Activated B cell treated with CpG ODN at 0.5 μM for 24 hours (primary cell): ENCODE results near the gene DAP. TPM values are rescaled to one million over a fixed set of nuclear protein-coding genes. Genes with fewer than 3 reads are reported as not detected.
A peak's percentile ranks its signal among the peaks of the same experiment; 100 is the strongest.

Experiments
- ATAC-seq: fragments of 200-7000 bp; cut with Tn5 transposase; one replicate; pipeline ENCODE4 v1.10.0; 2021; ENCODE audit warnings: low read depth, mild to moderate bottlenecking, moderate library complexity
- CTCF ChIA-PET: fragments of 350-600 bp; sonication (Branson Sonifier 250); formaldehyde crosslinking; loops from one replicate; lab custom pipeline; 2021; ENCODE audit warnings: antibody characterized with exemption; lab: Charles Lee
- POLR2A ChIA-PET: fragments of 350-600 bp; sonication (Branson Sonifier 250); formaldehyde crosslinking; loops from one replicate; lab custom pipeline; 2021; ENCODE audit warnings: antibody characterized with exemption; lab: Charles Lee
- DNase-seq: peaks from one replicate; pipeline ENCODE4 v3.0.0; 2022
- H3K27ac Mint-ChIP-seq: one replicate; pipeline ENCODE4 v1.8.0; 2020; ENCODE audit warnings: mixed read lengths
- H3K27me3 Mint-ChIP-seq: one replicate; pipeline ENCODE4 v1.8.0; 2021; ENCODE audit warnings: mixed read lengths
- H3K36me3 Mint-ChIP-seq: one replicate; pipeline ENCODE4 v1.8.0; 2021; ENCODE audit warnings: low read depth, mixed read lengths
- H3K4me1 Mint-ChIP-seq: one replicate; pipeline ENCODE4 v1.8.0; 2021; ENCODE audit warnings: mixed read lengths
- H3K4me3 Mint-ChIP-seq: one replicate; pipeline ENCODE4 v1.8.0; 2020; ENCODE audit warnings: mild to moderate bottlenecking, mixed read lengths
- H3K9me3 Mint-ChIP-seq: one replicate; pipeline ENCODE4 v1.8.0; 2020; ENCODE audit warnings: mixed read lengths
- intact Hi-C: fragments of 100-400 bp; cut with micrococcal nuclease; formaldehyde crosslinking; loops from one replicate; pipeline ENCODE4 v1.15.1; 2024
- total RNA-seq: library from RNA; stranded (reverse); gene quantifications from 2 replicates; pipeline ENCODE4 v1.2.3, GENCODE V29; 2022
- TF ChIP-seq, protein P1 (sequence below): fragments of 200-600 bp; IDR thresholded peaks from one replicate; pipeline ENCODE4 v1.8.0; 2022; ENCODE audit warnings: antibody characterized with exemption, mild to moderate bottlenecking

DAP gene
- total RNA-seq, 1 donor from 2014 or later: 51.3 TPM

DNA sequence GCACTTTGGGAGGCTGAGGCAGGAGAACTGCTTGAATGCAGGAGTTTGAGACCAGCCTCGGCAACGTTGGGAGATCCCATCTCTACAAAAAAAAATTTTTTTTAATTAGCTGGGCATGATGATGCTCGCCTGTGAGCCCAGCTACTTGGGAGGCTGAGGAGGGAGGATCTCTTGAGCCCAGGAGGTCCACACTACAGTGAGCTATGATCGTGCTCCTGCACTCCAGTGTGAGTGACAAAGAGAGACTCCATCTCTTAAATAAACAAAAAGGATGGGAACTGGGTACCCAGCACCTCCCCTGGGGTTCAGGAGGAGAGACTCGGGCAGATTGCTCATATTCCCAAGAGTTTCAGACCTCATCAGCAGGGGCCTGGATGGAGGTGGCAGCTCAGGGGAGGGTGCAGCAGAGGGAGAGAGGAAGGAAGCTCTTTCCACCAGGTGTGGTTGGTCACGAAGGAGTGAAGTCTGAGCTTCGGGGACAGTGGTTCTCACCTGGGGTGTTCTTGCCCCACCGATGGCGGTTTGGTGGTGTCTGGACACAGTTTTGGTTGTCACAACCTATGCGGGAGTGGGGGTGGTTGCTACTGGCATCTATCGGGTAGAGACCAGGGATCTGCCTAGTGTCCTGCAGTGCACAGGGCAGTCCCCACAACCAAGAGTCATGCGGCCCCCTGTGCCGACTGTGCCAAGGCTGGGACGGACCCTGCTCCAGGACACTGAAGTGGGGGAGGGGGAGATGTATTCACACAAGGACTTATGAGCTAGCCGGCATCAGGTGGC, 124.5 kb downstream of the DAP start:
- H3K27ac Mint-ChIP-seq: peak overlapping the region; percentile 99
- H3K27me3 Mint-ChIP-seq: no peaks in the 10 kb centered on the region
- TF ChIP-seq, protein P1, sequence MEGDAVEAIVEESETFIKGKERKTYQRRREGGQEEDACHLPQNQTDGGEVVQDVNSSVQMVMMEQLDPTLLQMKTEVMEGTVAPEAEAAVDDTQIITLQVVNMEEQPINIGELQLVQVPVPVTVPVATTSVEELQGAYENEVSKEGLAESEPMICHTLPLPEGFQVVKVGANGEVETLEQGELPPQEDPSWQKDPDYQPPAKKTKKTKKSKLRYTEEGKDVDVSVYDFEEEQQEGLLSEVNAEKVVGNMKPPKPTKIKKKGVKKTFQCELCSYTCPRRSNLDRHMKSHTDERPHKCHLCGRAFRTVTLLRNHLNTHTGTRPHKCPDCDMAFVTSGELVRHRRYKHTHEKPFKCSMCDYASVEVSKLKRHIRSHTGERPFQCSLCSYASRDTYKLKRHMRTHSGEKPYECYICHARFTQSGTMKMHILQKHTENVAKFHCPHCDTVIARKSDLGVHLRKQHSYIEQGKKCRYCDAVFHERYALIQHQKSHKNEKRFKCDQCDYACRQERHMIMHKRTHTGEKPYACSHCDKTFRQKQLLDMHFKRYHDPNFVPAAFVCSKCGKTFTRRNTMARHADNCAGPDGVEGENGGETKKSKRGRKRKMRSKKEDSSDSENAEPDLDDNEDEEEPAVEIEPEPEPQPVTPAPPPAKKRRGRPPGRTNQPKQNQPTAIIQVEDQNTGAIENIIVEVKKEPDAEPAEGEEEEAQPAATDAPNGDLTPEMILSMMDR: no peak
- DNase-seq (peak; percentile 15), ATAC-seq (no peak)
- peak overlapping the region; percentile 82 for H3K4me3 Mint-ChIP-seq
- ChIA-PET CTCF (no interaction called here), POLR2A (interaction anchor here (0.7 to 6.4 kb wide), 10 partner anchors 9 to 387 kb away, joined by 3 to 158 read pairs (median 11); partner anchors contain the start of genes ANKRD33B, ATPSCKMT, CCT5 and MARCHF6)
- H3K9me3 Mint-ChIP-seq: peaks cover 9% of the 10 kb centered on the region
- intact Hi-C loops: loop anchor here (10.0 kb wide), 1 partner anchor 98 kb away; no protein-coding TSS in a partner anchor
- H3K4me1 Mint-ChIP-seq: peaks cover 78% of the 10 kb centered on the region
- H3K36me3 Mint-ChIP-seq: peaks cover 48% of the 10 kb centered on the region

DNA sequence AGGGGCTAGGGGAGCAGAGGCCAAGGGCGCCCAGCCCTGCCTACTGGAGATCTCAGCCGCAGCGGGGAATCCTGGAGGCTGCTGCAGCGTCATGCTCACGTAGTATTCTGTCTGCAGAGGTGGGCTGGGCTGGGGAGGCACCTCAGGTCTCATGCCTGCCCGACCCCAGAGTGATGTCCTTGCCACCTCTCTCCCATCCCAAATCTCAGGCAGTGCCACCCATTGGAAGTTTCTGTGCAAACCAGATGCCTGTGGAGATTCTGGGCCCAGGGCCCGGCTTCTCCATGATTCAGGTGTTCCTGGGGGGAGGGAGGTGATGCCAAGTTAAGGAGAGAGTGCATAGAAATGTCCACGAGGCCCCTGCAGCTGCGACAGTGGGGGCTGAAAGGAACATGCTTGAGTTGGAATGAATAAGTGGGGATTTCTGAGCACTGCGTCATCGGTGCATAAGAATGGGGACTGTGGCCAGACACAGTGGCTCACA, 125.1 kb downstream of the DAP start:
- Mint-ChIP-seq H3K36me3 (peaks cover 47% of the 10 kb centered on the region), H3K4me3 (peak overlapping the region; percentile 82), H3K27me3 (no peaks in the 10 kb centered on the region), H3K4me1 (peaks cover 81% of the 10 kb centered on the region), H3K9me3 (peaks cover 9% of the 10 kb centered on the region), H3K27ac (peak overlapping the region; percentile 99)
- intact Hi-C loops: loop anchor here (1.0 to 10.0 kb wide), 5 partner anchors 23 to 125 kb away; partner anchors contain the start of gene DAP
- TF ChIP-seq, protein P1: no peak
- peak; percentile 21 for DNase-seq
- no peak for ATAC-seq
- ChIA-PET POLR2A (interaction anchor here (0.7 to 6.4 kb wide), 16 partner anchors 8 to 386 kb away, joined by 3 to 158 read pairs (median 4); partner anchors contain the start of genes ANKRD33B, ATPSCKMT, CCT5 and DAP), CTCF (interaction anchor here (0.6 to 0.8 kb wide), 2 partner anchors 9 to 182 kb away, joined by 4 to 5 read pairs; no protein-coding TSS in a partner anchor)

DNA sequence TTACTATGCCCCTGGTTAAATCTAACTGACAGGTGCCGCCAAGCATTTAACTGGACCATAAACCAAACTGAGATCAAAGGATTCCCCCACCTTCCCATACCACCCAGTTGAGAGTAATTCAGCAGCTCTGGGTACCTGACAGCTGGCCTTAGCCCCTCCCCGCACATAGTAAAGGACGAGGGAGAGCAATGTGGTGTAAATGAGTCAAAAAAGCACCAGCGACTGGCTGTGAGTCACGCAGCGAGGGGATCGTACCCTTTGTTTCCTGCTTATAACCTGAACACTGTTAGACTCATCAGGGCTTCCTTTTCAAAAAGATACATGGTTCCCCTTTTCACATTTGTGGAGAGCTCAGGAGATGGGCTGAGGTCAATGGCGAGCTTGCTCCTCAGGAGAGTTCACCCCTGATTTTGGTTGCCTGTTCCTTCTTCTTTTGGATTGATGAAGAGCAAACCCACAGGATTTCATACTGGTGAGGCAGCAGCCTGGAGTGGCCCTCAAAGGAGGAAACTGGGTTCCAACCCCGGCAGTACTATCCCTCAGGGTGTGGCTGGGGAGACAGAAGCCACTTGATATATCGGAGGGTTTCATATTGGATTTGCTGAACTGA, 125.7 kb downstream of the DAP start:
- peak overlapping the region; percentile 82 for H3K4me3 Mint-ChIP-seq
- ATAC-seq: peak; percentile 64
- no peaks in the 10 kb centered on the region for H3K27me3 Mint-ChIP-seq
- TF ChIP-seq, protein P1: no peak
- peaks cover 81% of the 10 kb centered on the region for H3K4me1 Mint-ChIP-seq
- DNase-seq: peak; percentile 57
- peaks cover 9% of the 10 kb centered on the region for H3K9me3 Mint-ChIP-seq
- intact Hi-C loops: loop anchor here (1.0 to 10.0 kb wide), 5 partner anchors 23 to 126 kb away; partner anchors contain the start of gene DAP
- CTCF ChIA-PET: interaction anchor here (0.6 to 1.9 kb wide), 6 partner anchors 9 to 183 kb away, joined by 3 to 7 read pairs (median 4); partner anchors contain the start of gene DAP
- peak overlapping the region; percentile 99 for H3K27ac Mint-ChIP-seq
- H3K36me3 Mint-ChIP-seq: peaks cover 42% of the 10 kb centered on the region
- POLR2A ChIA-PET: interaction anchor here (0.6 to 6.4 kb wide), 18 partner anchors 8 to 386 kb away, joined by 3 to 158 read pairs (median 6); partner anchors contain the start of genes ANKRD33B, ATPSCKMT, CCT5 and DAP

DNA sequence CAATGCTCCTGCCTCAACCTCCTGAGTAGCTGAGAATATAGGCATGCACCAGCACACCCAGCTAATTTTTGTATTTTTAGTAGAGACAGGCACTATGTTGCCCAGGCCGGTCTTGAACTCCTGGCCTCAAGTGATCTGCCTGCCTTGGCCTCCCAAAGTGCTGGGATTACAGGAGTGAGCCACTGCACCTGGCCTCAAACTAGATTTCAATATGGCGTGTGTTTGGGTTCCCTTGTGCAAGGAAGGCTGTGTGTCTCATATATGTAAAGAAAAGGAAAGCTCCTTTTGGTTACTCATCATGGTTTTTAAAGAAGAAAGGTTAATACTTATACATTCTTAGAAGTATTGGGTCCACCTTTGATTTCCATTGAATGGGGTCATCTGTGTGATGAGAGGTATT, 126.5 kb downstream of the DAP start:
- Mint-ChIP-seq H3K4me3 (peak overlapping the region; percentile 82), H3K4me1 (peaks cover 84% of the 10 kb centered on the region)
- intact Hi-C loops: loop anchor here (1.0 to 10.0 kb wide), 3 partner anchors 24 to 385 kb away; partner anchors contain the start of gene ATPSCKMT

More for the DNA sequence above, 126.5 kb downstream of the DAP start:
- peaks cover 40% of the 10 kb centered on the region for H3K36me3 Mint-ChIP-seq
- TF ChIP-seq, protein P1: no peak
- peak overlapping the region; percentile 99 for H3K27ac Mint-ChIP-seq
- peaks cover 4% of the 10 kb centered on the region for H3K9me3 Mint-ChIP-seq
- DNase-seq (no peak), ATAC-seq (no peak)
- no peaks in the 10 kb centered on the region for H3K27me3 Mint-ChIP-seq
- ChIA-PET CTCF (interaction anchor here (0.8 to 1.9 kb wide), 4 partner anchors 27 to 182 kb away, joined by 3 to 7 read pairs (median 4); partner anchors contain the start of gene DAP), POLR2A (interaction anchor here (0.6 to 6.4 kb wide), 19 partner anchors 9 to 385 kb away, joined by 3 to 158 read pairs (median 6); partner anchors contain the start of genes ANKRD33B, ATPSCKMT, CCT5 and DAP)
